ENCODE results near the gene NPLOC4. TPM values are rescaled to one million over a fixed set of nuclear protein-coding genes. Genes with fewer than 3 reads are reported as not detected.
"Not testable (repeated sequence)": the region's sequence is repeated elsewhere in the genome, so short reads cannot be mapped to it uniquely, and the experiment has no call there.

Gene NPLOC4
- total RNA-seq, 1 donor from 2014 or later = 44.1 TPM

DNA sequence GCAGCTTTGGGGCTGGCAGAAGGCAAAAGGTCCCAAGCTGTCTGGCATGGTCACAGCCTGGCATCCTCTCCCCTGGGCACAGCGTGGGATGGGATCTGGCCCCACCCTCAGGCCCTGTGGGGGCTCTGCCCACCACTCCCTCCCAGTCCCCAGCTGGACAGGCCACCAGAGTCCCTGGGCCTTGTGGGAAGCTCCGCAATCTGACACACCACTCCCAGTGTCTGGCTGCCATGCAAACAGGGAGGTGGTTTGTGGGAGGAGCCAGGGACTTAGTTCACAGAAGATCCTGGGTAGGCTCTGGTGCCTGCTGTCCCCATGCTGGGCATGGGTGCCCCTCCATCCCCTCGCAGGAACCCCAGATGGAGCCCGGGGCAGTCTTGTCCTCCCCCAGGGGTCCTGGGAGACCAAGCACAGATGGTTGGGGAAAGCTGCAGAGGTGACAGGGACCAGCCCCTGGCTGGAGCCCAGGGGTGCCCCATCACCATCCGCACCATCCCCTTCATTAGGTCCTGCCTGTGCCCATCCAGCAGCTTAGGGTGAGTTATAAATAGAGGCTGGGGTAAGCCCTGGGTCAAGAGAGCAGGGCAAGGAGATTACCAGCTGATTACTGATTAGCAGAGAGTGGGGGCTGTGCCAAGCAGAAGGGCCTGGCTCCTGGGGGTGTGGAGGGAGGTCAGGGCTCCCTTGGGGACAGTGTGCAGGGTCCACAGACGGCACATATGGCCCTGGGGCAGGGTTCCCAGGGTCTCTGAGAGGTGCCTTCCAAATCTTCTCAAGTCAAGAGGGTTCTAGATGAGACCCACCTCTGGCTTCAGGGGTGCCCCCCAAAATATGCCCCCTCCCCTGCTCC, 102.5 kb downstream of the NPLOC4 start:
- peaks cover 3% of the 10 kb centered on the region for H3K4me1 ChIP-seq
- no peak overlapping the region for H3K4me2 ChIP-seq
- H3K9ac ChIP-seq = no peak overlapping the region
- H3K27me3 ChIP-seq = peaks cover 53% of the 10 kb centered on the region
- no peak overlapping the region for H3K4me3 ChIP-seq
- H3K36me3 ChIP-seq = no peaks in the 10 kb centered on the region
- no peaks in the 10 kb centered on the region for H3K36me3 Mint-ChIP-seq
- H3K9me3 Mint-ChIP-seq = peaks cover 2% of the 10 kb centered on the region
- peaks cover 7% of the 10 kb centered on the region for H3K4me1 Mint-ChIP-seq
- H4K20me1 ChIP-seq (ENCODE audit: low read depth) = peaks cover 17% of the 10 kb centered on the region
- no peak overlapping the region for H3K27ac Mint-ChIP-seq
- no peak overlapping the region for H3K27ac ChIP-seq
- no peak for DNase-seq (ENCODE audit: low spot score)
- no peak overlapping the region for H3K4me3 Mint-ChIP-seq
- no peaks in the 10 kb centered on the region for H3K9me3 ChIP-seq (ENCODE audit: low read depth)
- no peaks in the 10 kb centered on the region for H3K79me2 ChIP-seq (ENCODE audit: low read depth)
- peaks cover 6% of the 10 kb centered on the region for H3K27me3 Mint-ChIP-seq (ENCODE audit: insufficient read depth, low read depth)
- no peaks in the 10 kb centered on the region for H3F3A ChIP-seq (ENCODE audit: low read depth)
- TF ChIP-seq EZH2phosphoT487 (IDR thresholded peaks at IDR 0.05) = no peak
- TF ChIP-seq EZH2 (IDR thresholded peaks at IDR 0.05) = no peak
- TF ChIP-seq, protein P1, sequence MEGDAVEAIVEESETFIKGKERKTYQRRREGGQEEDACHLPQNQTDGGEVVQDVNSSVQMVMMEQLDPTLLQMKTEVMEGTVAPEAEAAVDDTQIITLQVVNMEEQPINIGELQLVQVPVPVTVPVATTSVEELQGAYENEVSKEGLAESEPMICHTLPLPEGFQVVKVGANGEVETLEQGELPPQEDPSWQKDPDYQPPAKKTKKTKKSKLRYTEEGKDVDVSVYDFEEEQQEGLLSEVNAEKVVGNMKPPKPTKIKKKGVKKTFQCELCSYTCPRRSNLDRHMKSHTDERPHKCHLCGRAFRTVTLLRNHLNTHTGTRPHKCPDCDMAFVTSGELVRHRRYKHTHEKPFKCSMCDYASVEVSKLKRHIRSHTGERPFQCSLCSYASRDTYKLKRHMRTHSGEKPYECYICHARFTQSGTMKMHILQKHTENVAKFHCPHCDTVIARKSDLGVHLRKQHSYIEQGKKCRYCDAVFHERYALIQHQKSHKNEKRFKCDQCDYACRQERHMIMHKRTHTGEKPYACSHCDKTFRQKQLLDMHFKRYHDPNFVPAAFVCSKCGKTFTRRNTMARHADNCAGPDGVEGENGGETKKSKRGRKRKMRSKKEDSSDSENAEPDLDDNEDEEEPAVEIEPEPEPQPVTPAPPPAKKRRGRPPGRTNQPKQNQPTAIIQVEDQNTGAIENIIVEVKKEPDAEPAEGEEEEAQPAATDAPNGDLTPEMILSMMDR (IDR thresholded peaks at IDR 0.05) = no peak
- H2AFZ ChIP-seq (replicated peaks) = no peak overlapping the region

DNA sequence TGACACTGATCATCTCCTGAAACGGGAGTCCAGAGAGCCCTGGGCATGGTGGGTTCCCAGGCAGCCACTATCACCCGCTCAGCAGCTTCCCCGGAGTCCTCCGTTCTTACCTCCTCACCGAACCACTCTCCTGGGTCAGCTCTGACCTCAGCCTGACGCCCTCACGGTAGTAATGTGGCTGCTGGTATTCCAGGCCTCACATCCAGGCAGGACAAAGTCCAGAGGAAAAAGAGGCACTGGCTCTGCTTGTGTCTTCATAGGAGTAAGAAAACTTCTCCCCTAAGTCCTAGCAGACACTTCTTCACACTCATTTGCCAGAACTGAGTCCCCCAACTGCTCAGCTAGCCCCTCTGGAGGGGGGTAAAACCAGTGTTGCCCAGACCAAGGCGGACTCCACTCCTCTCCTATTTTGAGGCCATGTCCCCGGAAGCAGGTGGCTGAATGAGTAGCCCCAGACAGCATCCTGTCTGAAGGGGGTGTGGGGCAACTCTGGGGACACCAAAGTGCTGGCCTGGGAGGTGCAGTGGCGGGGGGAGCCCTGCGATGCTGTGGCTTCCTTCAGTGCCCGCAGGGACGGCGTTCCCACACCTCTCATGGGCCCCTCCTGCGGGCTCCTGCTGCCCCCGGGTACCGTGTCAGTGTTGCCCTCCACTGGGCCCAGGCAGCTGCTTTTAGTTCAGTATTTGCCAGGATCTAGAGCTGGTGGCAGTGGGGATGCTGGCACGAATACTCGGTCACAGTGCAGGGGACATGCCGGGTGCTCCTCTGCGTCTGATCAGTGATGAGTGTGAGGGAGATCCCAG, 103.4 kb downstream of the NPLOC4 start:
- Histone ChIP-seq H3K27me3 (peaks cover 53% of the 10 kb centered on the region), H3K9ac (no peak overlapping the region), H3K36me3 (no peaks in the 10 kb centered on the region), H3K4me1 (peaks cover 3% of the 10 kb centered on the region), H2AFZ (replicated peaks) (no peak overlapping the region), H3K4me2 (no peak overlapping the region), H3K4me3 (no peak overlapping the region), H3K79me2 (ENCODE audit: low read depth) (no peaks in the 10 kb centered on the region), H3K27ac (no peak overlapping the region), H4K20me1 (ENCODE audit: low read depth) (peaks cover 15% of the 10 kb centered on the region), H3F3A (ENCODE audit: low read depth) (no peaks in the 10 kb centered on the region), H3K9me3 (ENCODE audit: low read depth) (no peaks in the 10 kb centered on the region)
- H3K36me3 Mint-ChIP-seq = no peaks in the 10 kb centered on the region
- peaks cover 6% of the 10 kb centered on the region for H3K27me3 Mint-ChIP-seq (ENCODE audit: insufficient read depth, low read depth)
- no peak overlapping the region for H3K27ac Mint-ChIP-seq
- peaks cover 2% of the 10 kb centered on the region for H3K9me3 Mint-ChIP-seq
- TF ChIP-seq, protein P1 (IDR thresholded peaks at IDR 0.05) = no peak
- TF ChIP-seq EZH2phosphoT487 (IDR thresholded peaks at IDR 0.05) (no peak), EZH2 (IDR thresholded peaks at IDR 0.05) (no peak)
- DNase-seq (ENCODE audit: low spot score) = no peak
- peak overlapping the region; percentile 53 for H3K4me3 Mint-ChIP-seq
- peaks cover 7% of the 10 kb centered on the region for H3K4me1 Mint-ChIP-seq

DNA sequence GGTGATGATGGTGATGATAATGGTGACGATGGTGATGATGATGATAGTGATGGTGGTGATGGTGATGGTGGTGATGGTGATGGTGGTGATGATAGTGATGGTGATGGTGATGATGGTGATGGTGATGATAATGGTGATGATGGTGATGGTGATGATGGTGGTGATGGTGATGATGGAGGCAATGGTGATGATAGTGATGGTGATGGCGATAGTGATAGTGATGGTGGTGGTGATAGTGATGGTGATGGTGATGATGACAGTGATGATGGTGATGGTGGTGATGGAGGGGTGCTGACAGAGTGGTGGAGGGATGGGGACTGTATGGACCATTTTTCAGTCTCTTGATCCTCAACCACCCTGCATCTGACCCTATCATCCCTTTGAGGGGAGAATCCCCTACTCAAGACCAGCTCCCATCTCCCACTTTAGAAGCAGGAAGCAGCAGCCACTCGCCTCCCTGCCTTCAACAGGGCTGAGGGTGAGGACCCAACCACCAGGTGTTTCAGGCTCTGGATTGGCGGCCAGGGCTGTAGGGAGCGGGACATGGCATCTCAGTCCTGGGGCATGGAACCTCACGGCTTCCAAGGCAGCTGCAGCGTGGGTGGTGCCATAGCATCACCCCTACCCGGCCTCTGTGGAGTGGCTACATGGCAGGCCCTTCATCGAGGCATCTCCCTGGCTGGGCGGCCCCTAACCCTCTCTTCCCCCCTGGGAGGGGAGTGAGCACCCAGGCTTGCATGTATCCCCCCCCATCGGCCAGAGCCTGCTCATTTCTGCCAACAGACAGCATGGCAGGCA, 104.2 kb downstream of the NPLOC4 start:
- peaks cover 8% of the 10 kb centered on the region for H4K20me1 ChIP-seq (ENCODE audit: low read depth)
- H3K4me2 ChIP-seq = no peak overlapping the region
- no peak for TF ChIP-seq EZH2phosphoT487 (IDR thresholded peaks at IDR 0.05)
- TF ChIP-seq, protein P1 (IDR thresholded peaks at IDR 0.05) = no peak
- no peak for TF ChIP-seq EZH2 (IDR thresholded peaks at IDR 0.05)
- Mint-ChIP-seq H3K27ac (no peak overlapping the region), H3K27me3 (ENCODE audit: insufficient read depth, low read depth) (peaks cover 6% of the 10 kb centered on the region), H3K9me3 (peaks cover 2% of the 10 kb centered on the region), H3K4me1 (peaks cover 3% of the 10 kb centered on the region), H3K4me3 (no peak overlapping the region), H3K36me3 (no peaks in the 10 kb centered on the region)
- H2AFZ ChIP-seq (replicated peaks) = no peak overlapping the region
- no peak overlapping the region for H3K4me3 ChIP-seq
- no peak overlapping the region for H3K9ac ChIP-seq
- no peak for DNase-seq (ENCODE audit: low spot score)
- no peaks in the 10 kb centered on the region for H3K36me3 ChIP-seq
- H3K9me3 ChIP-seq (ENCODE audit: low read depth) = no peaks in the 10 kb centered on the region
- peaks cover 50% of the 10 kb centered on the region for H3K27me3 ChIP-seq
- no peak overlapping the region for H3K27ac ChIP-seq
- H3K79me2 ChIP-seq (ENCODE audit: low read depth) = no peaks in the 10 kb centered on the region
- H3K4me1 ChIP-seq = peaks cover 3% of the 10 kb centered on the region
- H3F3A ChIP-seq (ENCODE audit: low read depth) = no peaks in the 10 kb centered on the region

DNA sequence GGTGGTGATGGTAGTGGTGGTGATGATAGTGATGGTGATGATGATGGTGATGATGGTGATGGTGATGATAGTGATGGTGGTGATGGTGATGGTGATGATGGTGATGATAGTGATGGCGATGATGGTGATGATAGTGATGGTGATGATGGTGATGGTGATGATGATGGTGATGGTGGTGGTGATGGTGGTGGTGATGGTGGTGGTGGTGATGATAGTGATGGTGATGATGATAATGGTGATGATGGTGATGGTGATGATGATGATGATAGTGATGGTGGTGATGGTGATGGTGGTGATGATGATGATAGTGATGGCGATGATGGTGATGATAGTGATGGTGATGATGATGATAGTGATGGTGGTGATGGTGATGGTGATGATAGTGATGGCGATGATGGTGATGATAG, 104.9 kb downstream of the NPLOC4 start:
- H3K4me1 Mint-ChIP-seq = not testable (repeated sequence)

DNA sequence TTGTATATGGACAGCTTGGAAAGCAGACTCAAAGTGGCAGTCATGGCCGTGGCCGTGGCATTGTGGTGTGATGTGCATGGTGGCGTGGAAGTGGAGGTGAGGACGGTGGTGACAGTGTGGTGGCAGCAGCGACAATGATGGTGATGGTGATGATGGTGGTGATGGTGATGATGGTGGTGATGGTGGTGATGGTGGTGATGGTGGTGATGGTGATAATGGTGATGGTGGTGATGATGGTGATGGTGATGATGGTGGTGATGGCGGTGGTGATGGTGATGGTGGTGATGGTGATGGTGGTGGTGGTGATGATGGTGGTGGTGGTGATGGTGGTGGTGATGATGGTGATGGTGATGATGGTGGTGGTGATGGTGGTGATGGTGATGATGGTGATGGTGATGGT, 105.9 kb downstream of the NPLOC4 start:
- peaks cover 33% of the 10 kb centered on the region for H3K27me3 ChIP-seq
- H3K9me3 ChIP-seq (ENCODE audit: low read depth); H3K4me1 Mint-ChIP-seq; H3K27ac ChIP-seq; H3K36me3 ChIP-seq; H3F3A ChIP-seq (ENCODE audit: low read depth); H3K27me3 Mint-ChIP-seq (ENCODE audit: insufficient read depth, low read depth); H3K4me1 ChIP-seq; H3K9me3 Mint-ChIP-seq; H3K27ac Mint-ChIP-seq; H3K4me3 ChIP-seq; DNase-seq (ENCODE audit: low spot score); H4K20me1 ChIP-seq (ENCODE audit: low read depth); H3K79me2 ChIP-seq (ENCODE audit: low read depth); H3K9ac ChIP-seq; H3K36me3 Mint-ChIP-seq; H3K4me3 Mint-ChIP-seq; H3K4me2 ChIP-seq; H2AFZ ChIP-seq (replicated peaks): not testable (repeated sequence)

More for the DNA sequence above, 104.9 kb downstream of the NPLOC4 start:
- not testable (repeated sequence) for DNase-seq (ENCODE audit: low spot score); H3K36me3 Mint-ChIP-seq; H3K9me3 ChIP-seq (ENCODE audit: low read depth); H3K9me3 Mint-ChIP-seq; H3K27ac Mint-ChIP-seq; H3K4me3 ChIP-seq; H4K20me1 ChIP-seq (ENCODE audit: low read depth); H3K36me3 ChIP-seq; H2AFZ ChIP-seq (replicated peaks); H3K79me2 ChIP-seq (ENCODE audit: low read depth); H3K4me2 ChIP-seq; H3K27ac ChIP-seq; H3K4me3 Mint-ChIP-seq; H3K4me1 ChIP-seq; H3K9ac ChIP-seq; H3K27me3 Mint-ChIP-seq (ENCODE audit: insufficient read depth, low read depth); H3F3A ChIP-seq (ENCODE audit: low read depth)
- peaks cover 43% of the 10 kb centered on the region for H3K27me3 ChIP-seq

Data from neural progenitor cell (in vitro differentiated cells).